Activated T-helper 1 cell treated with anti-CD3 and anti-CD28 coated beads, Interleukin-2, amount 50 U/mL, for 16 hours (primary cell): ENCODE results near the gene TREM2.

Experiments
- DNase-seq, 2 donors: peaks; one replicate each; pipeline ENCODE4 v3.0.0-alpha.2; 2020; ENCODE audit warnings: low read depth in 1 of 2, low spot score in 1 of 2

The TREM2 gene

DNA sequence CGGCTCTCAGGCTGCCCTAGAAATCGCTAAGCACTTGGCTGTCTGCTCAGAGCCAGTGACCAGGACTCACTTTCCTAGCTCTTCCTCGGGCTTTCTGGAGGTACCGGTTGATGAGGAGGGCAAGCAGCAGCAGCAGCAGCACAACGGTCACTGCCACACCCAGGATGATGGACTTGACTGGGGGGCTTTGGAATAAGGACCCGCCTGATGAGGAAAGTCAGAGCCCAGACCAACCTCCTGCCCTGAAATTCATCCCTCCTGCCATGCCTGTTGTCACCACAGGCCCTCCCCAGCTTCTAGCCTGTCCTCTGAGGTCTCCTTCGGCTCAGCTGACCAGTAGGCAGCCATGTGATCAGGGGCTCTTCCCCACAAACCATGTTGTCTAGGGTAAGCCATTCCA lies 21.8 kb upstream of the TREM2 start:
- DNase-seq: no peak

DNA sequence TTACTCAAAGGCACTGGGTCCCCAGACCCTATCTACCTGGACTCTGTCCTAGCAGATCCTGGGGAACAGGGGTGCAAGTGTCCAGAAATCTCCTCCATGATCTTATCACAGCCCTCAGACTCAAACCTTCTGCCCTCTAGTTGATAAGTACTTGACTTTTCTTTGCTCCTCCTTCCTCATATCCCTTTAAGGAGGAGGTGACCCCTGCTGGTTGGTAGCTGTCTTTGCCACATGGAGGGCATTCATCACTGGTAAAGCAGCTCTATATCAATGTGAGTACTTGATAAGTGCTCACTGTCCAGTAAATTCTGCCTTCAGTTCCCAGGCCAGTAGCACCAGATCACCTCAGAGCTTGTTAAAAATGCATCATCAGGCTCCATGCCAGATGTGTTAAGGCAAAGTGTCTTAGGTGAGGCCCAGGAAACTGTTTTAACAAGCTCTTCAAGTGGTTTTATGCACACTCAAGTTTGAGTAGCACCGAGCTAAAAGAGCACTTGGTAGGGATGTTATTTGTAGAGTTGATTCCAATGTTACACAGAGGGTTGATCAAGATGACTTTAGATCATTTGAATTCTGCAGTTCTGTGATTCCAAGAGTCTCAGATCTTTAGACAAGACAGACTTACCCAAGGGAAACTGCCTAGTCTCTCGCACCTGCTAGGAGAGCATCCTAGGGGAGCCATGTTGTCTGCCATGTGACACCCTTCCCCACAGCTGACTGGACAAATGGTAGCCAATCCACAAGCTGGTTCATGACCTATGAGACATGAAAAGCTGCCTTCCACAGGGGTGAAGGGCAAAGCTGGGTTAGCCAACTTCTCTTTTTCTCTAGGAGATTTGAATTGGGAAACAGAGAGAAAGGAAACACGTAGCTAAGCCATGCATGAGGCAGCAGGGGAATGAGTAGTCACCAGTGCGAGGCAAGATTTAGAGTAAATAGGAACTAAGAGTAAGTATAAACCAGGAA lies 19.4 kb upstream of the TREM2 start:
- DNase-seq: no peak

- DNase-seq: no peak
These were observed 18.6 kb upstream of the TREM2 start for GRCh38 chr6:41181566-41181965.

- DNase-seq: no peak
These were observed 16.2 kb upstream of the TREM2 start for GRCh38 chr6:41179163-41179562.

- DNase-seq: no peak
These were observed 14.8 kb upstream of the TREM2 start for GRCh38 chr6:41177695-41178094.

GRCh38 chr6:41177287-41177686 lies 14.4 kb upstream of the TREM2 start:
- DNase-seq: no peak

- DNase-seq: no peak
These were observed 13.3 kb upstream of the TREM2 start for GRCh38 chr6:41176189-41176588.

DNA sequence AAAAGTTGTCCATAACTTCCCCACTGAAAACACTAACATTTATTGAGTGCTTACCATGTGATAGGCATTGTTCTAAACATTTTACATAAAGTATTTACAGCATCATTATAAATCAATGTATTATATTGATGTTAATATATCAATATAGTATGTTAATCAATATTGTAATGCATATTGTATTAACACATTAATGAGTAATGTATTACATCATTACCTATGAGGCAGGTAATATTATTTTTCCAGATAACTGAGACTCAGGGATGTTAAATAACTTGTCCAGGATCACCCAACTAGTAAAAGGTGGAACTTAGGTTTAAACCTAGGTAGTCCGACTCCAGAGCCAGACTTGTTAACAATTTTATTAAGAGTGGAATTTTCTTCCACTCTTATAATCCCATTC lies 12.2 kb upstream of the TREM2 start:
- no peak for DNase-seq

- no peak for DNase-seq
These were observed 11.7 kb upstream of the TREM2 start for GRCh38 chr6:41174610-41175009.

DNA sequence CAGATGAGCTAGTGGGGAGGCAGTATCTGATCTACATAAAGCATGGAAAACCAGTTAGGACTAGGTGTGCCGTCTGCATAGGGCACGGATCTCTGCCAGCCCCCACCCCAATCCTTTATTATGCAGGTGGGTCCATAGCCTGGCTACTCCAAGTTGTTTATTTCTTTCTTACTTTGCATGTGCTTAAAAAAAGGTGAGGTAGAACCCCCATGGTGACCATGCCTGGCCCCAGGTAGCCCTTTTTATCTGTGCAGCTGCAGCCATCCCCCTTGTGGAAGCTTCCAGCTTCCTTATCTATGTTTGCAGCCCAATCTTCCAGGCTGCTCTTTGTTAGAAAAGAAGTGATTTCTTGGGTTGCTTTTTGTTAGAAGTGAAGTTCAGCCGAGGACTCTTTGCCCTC lies 9.0 kb upstream of the TREM2 start:
- DNase-seq: no peak

DNA sequence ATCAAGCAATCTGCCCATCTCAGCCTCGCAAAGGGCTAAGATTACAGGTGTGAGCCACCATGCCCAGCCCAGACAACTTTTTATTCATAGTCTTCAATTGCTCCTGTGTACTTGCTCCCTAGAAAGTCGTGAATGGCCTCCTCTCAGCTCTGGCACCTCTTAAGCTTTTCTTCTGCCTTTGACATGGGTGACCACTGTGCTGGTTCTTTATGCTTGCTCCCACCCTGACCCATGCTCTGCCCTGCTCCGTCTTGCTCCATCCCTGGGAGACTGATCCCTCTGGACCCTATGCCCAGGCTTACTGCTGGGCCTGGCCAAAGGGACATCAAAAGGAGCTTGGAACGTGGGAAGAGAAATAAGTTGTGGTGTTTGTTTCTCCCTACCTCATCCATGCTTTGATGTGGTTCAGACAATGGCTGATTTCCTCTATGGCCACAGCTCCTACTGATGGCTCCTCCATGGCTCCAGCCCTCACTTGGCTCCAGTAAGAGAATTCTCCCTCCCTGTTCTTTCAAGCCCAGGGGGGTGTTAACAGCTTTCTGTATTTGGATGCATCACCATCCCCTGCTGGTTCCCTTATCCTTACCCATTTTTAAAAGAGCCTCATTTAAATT lies 7.7 kb upstream of the TREM2 start:
- no peak for DNase-seq

DNA sequence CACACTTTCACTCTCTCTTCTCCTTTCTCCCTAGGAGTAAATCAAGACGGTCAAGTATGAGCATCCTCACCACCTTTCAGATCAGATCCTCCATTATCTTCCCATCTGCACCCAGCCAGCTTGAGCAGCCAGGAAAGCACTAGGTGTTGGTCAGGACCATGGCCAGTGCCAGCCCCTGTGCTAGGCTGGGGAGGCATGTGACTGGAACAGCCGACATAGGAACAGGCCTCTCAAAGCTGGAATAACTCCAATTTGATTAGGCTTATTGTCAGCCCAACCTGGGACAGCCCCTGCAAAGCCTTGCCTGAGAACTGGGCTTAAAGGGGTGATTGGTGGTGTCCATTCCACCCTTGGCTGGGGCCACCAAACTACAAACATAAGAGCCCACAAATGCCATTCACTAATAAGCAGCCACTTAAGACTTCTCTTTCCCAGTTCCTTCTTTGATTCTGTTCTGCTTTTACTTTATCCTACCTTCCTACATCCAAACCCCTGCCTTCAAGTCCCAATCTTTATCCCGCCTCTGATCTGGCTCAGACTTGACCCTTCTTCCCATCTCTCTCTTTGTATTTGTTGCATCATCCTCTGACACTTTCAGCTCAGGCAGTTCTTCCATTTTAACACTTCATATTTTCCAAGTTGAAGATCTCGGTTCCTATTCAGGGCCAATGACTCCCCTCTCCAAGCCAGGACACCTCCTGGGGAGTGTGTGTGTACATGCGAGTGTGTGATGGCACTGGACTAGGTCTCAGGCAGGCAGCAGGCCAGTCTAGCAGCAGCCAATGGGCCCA lies 4.5 kb upstream of the TREM2 start:
- DNase-seq: no peak

GRCh38 chr6:41164551-41165120 lies 1.7 kb upstream of the TREM2 start:
- DNase-seq: no peak

- DNase-seq: no peak
These were observed 452 bp upstream of the TREM2 start for GRCh38 chr6:41163419-41163717.

GRCh38 chr6:41161851-41162552 lies 914 bp downstream of the TREM2 start:
- DNase-seq: no peak

DNA sequence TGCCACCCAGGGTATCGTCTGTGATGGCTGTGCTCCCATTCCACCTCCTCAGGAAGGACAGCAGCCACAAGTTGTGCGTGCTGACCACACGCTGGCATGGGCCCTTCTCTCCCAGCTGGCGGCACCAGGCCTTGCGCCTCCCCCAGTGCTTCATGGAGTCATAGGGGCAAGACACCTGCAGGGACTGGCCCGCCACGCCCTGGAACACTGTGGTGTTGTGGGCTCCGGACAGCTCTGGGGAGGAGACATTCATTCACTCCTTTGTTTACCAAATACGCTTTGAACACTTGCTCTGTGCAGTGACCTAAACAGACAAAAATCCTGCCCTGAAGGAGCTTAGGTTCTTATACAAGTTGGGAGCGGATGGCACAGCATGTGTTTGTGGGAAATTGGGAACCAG lies 1.5 kb downstream of the TREM2 start:
- DNase-seq: no peak

DNA sequence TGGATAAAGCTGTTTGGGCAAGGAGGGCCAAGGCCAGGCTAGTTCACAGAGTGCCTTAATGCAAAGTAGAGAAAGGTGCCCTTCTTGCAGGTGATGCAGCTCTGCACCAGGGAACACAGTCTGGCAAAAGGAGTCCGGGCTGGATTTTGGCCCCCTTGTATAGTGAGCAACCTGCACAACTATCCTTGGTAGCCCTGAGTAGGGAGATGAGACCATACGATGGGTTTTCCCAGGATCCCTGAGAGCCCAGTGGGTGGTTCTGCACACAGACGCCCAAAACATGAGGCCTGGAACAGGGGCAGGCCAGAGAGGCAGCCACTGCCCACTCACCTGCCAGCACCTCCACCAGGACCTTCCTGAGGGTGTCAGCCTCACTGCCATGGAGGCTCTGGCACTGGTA lies 2.0 kb downstream of the TREM2 start:
- DNase-seq: no peak

GRCh38 chr6:41159415-41160082 lies 3.4 kb downstream of the TREM2 start:
- no peak for DNase-seq

DNA sequence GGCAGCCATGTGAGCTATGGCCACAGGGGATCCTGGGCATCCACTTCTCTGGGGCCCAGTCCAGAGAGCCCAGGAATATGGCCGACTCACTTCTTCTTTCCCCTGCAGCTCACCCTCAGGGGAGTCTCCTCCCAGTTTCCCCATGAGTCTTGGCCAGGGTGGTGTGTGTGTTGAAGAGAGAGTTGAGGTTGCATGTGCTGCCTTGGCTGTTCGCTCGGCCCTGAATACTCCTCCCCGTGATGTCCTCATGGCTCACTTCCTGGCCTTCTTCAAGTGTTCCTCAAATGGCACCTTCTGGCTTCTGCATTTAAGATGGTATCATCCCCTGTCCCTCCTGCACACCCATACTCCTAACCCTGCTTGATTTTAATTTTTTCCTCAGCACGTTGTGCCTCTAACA lies 5.6 kb downstream of the TREM2 start:
- no peak for DNase-seq

- DNase-seq: no peak
These were observed 6.1 kb downstream of the TREM2 start for GRCh38 chr6:41156771-41157170.

- DNase-seq: no peak
These were observed 6.9 kb downstream of the TREM2 start for GRCh38 chr6:41156001-41156400.
